Coronary artery (tissue), 2 donors: ENCODE data around the gene ARID4A.
"Not testable (repeated sequence)": the region's sequence is repeated elsewhere in the genome, so short reads cannot be mapped to it uniquely, and the experiment has no call there.

Source experiments
- DNase-seq: peaks from one replicate; pipeline ENCODE4 v3.0.0-alpha.2; 2017; ENCODE audit warnings: low spot score
- H3K27ac ChIP-seq, 2 donors: fragments of 200-600 bp; sonication (generic); one replicate each; pipeline ENCODE4 v1.5.1; 2016 to 2019
- H3K4me3 ChIP-seq: fragments of 200-600 bp; sonication (generic); 2 replicates; pipeline ENCODE4 v1.5.1; 2016; ENCODE audit warnings: mild to moderate bottlenecking, moderate library complexity
- CTCF ChIP-seq: fragments of 200-600 bp; sonication (generic); IDR thresholded peaks from one replicate; pipeline ENCODE4 v1.5.1; 2019; ENCODE audit warnings: antibody characterized with exemption

ARID4A gene

GRCh38 chr14:58415636-58416547 is 117.5 kb downstream of the ARID4A start:
- TF ChIP-seq CTCF: no peak
- Histone ChIP-seq H3K4me3 (no peak overlapping the region), H3K27ac (no peak overlapping the region)
- no peak for DNase-seq

DNA sequence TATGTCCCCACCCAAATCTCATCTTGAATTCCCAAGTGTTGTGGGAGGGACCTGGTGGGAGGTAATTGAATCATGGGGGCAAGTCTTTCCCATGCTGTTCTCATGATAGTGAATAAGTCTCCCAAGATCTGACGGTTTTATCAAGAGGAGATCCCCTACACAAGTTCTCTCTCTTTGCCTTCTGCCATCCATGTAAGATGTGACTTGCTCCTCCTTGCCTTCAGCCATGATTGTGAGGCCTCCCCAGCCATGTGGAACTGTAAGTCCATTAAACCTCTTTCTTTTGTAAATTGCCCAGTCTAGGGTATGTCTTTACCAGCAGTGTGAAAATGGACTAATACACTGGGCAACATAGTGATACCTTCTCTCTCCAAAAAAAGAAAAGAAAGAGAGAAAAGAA is 118.6 kb downstream of the ARID4A start:
- not testable (repeated sequence) for DNase-seq, H3K4me3 ChIP-seq, H3K27ac ChIP-seq
